Lower leg skin (tissue), 4 donors: ENCODE measurements around the gene SENP3. TPM values are rescaled to one million over a fixed set of nuclear protein-coding genes. Genes with fewer than 3 reads are reported as not detected.
A peak's percentile ranks its signal among the peaks of the same experiment; 100 is the strongest.

Experiments used
- DNase-seq, 2 donors: peaks; one replicate each; pipeline ENCODE4 v3.0.0-alpha.2; 2019; ENCODE audit warnings: low spot score in 2 of 2
- H3K4me3 ChIP-seq: fragments of 200-600 bp; sonication (generic); 2 replicates; pipeline ENCODE4 v1.5.1; 2017; ENCODE audit warnings: mild to moderate bottlenecking, low read depth; ENCODE audit not compliant: poor library complexity, severe bottlenecking
- CTCF ChIP-seq, 3 donors: fragments of 450-650 bp; IDR thresholded peaks; one replicate each; pipeline ENCODE4 v1.5.1; 2016; ENCODE audit warnings: antibody characterized with exemption in 3 of 3, mild to moderate bottlenecking in 3 of 3, moderate library complexity in 2 of 3
- POLR2A ChIP-seq, 2 donors: fragments of 450-650 bp; IDR thresholded peaks; one replicate each; pipeline ENCODE4 v1.6.1; 2016 to 2017; ENCODE audit warnings: antibody characterized with exemption in 2 of 2, mild to moderate bottlenecking in 1 of 2, moderate library complexity in 1 of 2
- WGBS, 2 donors: methylation state at CpG; one replicate each; pipeline ENCODE4 v1.1.5; 2018; 5-methylcytosine and 5-hydroxymethylcytosine counted together
- intact Hi-C: fragments of 100-400 bp; cut with DNase I; formaldehyde crosslinking; loops from one replicate; pipeline ENCODE4 v1.15.0; 2023; ENCODE audit warnings: low total_unique reads
- total RNA-seq, 4 donors: library from RNA; depleted of rRNA; stranded (reverse); fragments of >200 nt; gene quantifications; one replicate each; pipeline ENCODE4 v1.1.0, GENCODE V29; 2016

SENP3 gene
- total RNA-seq, 4 donors from 2014 or later: 39.5 to 53.0 (median 48.7) TPM

GRCh38 chr17:7586673-7587419 lies 25.1 kb downstream of the SENP3 start:
- TF ChIP-seq POLR2A (IDR thresholded peaks at IDR 0.05) (no peak), CTCF (IDR thresholded peaks at IDR 0.05) (no peak)

GRCh38 chr17:7587420-7588151 lies 25.9 kb downstream of the SENP3 start:
- no peak for DNase-seq
- 38 to 39% methylated on average over 11 to 12 of the region's 12 CpGs for WGBS, 2 donors
- no peak for TF ChIP-seq POLR2A (IDR thresholded peaks at IDR 0.05)
- no peak for TF ChIP-seq CTCF (IDR thresholded peaks at IDR 0.05)
- intact Hi-C loops: no loop called here
- H3K4me3 ChIP-seq: no peak overlapping the region

More at GRCh38 chr17:7586673-7587419, 25.1 kb downstream of the SENP3 start:
- WGBS, 2 donors: 50 to 65% methylated on average over 9 of the region's 9 CpGs
- intact Hi-C loops: no loop called here
- H3K4me3 ChIP-seq: no peak overlapping the region
- DNase-seq: no peak

GRCh38 chr17:7588553-7589203 lies 27.0 kb downstream of the SENP3 start:
- intact Hi-C loops: no loop called here

GRCh38 chr17:7589204-7589868 lies 27.6 kb downstream of the SENP3 start:
- WGBS, 2 donors: 7 to 34% methylated on average over 9 to 37 of the region's 56 CpGs
- H3K4me3 ChIP-seq: peak overlapping the region; percentile 18
- DNase-seq: peak; percentile 80 to 97
- intact Hi-C loops: no loop called here
- TF ChIP-seq POLR2A (IDR thresholded peaks at IDR 0.05) (no peak), CTCF (IDR thresholded peaks at IDR 0.05) (peak in 1 of 3 donors; percentile 72)

More at GRCh38 chr17:7588553-7589203, 27.0 kb downstream of the SENP3 start:
- DNase-seq: no peak
- 49 to 54% methylated on average over 14 to 23 of the region's 30 CpGs for WGBS, 2 donors
- peak overlapping the region; percentile 18 for H3K4me3 ChIP-seq
- no peak for TF ChIP-seq POLR2A (IDR thresholded peaks at IDR 0.05)
- no peak for TF ChIP-seq CTCF (IDR thresholded peaks at IDR 0.05)

- peak in 1 of 2 donors; percentile 91 for DNase-seq
- H3K4me3 ChIP-seq: peak within 1 kb of the TSS; percentile 18
- 32 to 33% methylated on average over 22 to 24 of the region's 24 CpGs for WGBS, 2 donors
- intact Hi-C loops: no loop called here
- TF ChIP-seq CTCF (IDR thresholded peaks at IDR 0.05): no peak
- TF ChIP-seq POLR2A (IDR thresholded peaks at IDR 0.05): no peak
Measured at GRCh38 chr17:7589891-7590691, 28.4 kb downstream of the SENP3 start, which contains the start of gene SOX15. Gene SOX15 (minus strand): TSS chr17:7590094. CDS start chr17:7589676, 418 bp downstream.
